ENCODE results near the gene OSBPL5.

Gene OSBPL5

DNA sequence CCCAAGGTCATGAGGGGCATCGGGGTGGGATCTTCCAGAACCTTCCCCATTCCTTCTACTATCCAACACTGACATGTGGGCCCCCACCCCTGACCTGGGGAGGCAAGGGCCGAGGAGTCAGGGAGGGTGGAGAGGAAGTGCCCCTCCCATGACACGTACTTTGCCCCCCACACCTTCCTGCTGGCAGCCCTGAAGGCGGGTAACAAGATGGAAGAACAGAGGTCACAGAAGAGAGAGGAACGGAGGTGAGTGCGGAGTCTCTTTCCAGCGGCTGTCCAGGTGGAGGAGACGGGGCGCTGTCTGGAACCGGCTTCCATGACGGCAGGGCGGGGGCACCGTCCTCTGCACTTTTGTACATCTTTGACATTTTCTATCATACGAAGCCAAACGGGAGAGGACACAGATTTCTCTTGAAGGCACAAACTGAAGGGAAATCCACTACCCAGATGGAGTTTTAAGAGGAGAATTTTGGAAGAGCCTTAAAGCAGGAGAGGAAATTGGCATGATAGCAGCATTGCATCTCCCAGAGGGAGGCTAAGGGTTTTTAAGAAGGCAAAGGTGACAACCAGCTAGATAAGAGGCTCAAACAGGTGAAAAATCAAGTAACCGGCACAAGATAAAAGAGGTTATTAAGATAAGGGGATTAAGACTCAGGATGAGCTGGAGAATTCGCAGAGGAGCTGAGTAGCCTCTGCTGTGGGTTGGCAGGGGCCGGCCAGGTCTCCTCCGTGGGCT lies 16.7 kb downstream of the OSBPL5 start:
- no peak for DNase-seq

DNA sequence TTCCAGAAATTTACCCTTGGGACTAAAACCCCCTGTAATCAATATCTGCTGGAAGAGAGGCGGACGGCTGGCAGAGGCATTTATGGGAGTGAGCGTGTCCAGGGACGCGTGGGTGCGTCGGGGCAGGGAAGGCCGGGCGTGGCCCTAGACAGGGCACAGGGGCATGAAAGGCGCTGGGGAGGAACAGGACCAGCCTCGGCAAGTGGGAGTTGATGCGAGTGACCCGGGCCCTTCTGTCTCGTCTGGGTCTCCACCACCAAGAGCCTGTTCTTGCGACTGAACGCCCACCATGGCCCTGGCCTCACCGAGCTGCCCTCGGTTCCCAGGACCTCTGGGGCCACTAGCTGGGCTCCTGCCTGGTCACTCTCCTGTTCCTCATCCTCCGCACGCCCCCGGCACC lies 17.5 kb downstream of the OSBPL5 start:
- no peak for DNase-seq

DNA sequence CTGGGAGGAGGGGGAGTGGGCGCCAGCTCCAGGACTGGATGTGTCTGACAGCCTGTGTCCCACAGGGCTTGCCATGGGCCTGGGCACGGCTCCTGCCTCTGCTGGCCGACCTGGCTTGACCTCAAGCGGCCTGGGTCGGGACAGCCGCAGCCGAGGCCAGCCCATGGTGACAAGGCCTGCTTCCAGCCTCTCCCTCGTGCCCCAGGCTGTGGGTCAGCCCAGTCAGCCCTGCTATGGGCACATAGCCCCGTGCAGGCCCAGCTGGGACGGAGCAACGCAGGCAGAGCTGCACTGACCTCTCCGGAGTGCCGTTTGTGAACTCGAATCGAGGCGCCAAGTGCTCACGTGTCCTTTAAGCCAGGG lies 17.9 kb downstream of the OSBPL5 start:
- no peak for DNase-seq

DNA sequence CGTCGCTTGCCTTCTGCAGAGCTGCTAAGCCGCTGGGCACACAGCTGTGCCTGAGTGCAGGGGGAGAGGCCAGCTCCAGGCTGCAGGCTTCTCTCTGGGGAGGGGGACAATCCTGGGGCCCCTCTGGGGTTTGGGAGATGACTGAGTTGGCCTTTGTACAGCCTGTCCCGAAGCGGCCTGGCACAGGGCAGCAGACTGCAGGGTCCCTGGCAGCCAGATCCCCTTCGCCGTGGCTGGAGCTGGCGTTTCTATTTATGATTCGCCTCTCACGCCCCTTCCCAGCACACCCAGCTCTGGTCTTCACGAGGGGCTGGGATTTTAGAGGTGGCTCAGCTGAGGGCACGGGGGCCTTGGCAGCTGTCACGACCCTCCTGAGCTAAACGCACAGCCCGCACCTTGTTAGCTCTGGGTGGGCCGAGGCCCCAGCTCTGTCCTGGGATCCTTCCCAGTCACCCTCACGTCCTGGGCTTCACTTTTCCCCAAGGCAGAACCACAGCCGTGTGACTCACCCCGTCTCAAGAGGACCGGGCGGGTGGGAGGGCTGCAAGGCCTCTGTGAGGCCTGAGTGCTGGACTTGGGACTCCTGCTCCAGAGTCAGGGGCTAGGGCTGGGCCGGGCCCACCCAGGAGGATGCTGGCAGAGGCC lies 18.4 kb downstream of the OSBPL5 start:
- no peak for DNase-seq

DNA sequence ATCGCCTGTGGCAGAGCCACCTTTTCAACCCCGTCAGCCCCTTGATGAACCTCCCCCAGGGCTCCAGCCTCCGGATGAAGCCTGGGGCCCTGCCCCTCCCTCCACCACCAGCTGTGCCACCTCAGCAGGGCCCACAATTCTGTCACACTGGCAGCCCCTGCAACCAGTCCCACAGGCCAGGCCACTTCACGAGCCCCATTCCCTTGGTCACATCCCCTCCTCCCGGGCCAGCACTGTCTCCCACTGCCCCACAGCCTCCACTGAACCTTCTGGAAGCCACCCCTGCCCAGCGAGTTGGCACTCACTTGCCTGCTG lies 19.9 kb downstream of the OSBPL5 start:
- DNase-seq, result no peak

DNA sequence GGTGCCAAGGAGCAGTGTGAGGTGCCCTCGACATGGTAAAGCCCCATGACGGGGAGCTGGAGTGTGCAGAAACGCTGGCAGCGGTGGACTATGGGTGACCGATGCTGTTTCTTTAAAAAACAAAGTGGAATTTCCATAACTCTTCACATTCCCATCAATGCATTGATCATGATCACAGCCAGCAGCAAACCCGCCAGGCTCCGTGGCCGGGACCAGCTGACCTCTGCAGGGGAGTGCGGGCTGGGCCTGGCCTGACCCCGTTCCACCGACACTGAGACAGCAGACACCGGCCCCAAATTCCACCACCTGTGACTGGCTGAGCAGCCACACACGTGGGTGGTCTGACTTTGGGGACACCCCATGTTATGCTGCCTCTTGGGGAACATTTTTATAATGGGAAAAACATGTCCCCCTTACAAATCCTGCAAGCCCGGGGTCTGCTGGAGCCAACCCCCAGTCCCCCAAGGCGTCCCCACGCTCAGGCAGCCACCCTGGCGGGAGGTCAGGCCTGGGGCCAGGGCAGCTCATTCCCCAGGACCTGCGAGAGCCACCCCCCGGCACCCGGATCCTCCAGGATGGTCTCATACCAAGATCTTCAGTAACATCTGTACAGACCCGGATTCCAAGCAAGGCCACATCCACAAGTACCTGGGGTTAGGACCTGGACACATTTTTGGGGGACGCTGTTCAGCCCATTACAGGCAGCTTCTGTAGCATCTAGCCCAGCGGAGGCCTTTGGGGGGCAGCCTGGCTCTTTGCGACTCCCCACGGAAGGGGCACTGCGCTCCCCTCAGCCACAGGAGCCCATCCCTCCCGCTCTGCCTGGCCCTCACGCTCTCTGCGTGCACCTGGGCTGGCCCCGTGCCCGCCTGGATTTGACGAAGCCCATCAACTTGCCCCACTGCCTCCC lies 20.6 kb downstream of the OSBPL5 start:
- DNase-seq, result no peak

DNA sequence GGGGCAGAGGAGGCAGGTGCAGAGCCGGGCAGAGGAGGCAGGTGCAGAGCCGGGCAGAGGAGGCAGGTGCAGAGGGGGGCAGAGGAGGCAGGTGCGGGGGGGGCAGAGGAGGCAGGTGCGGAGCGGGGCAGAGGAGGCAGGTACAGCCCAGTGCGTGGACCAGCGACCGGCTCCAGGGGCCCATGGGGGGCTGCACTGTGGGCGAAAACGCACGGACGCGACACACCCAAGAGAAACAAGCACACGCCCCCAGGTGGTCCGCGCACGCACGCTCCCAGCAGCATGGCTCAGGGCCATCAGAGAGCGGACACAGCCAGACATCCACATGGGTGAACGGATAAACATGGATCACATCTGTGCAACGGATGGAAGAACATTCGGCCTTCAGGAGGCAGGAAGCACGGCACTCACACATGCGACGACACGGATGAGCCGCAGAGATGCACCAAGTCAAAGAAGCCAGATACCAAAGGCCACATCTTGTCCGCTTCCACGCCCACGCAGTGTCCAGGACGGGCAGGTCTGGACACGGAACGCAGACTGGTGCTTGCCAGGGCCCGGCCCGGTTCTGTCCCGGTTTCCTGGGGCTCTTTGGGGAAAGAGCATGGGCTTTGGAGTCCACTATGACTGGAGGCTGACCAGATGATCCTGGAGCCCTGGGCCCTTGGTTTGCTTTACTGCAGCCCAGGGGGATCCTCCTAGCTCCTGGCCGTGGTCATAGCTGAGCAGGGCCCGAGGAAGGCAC lies 21.8 kb downstream of the OSBPL5 start:
- DNase-seq, result no peak

DNA sequence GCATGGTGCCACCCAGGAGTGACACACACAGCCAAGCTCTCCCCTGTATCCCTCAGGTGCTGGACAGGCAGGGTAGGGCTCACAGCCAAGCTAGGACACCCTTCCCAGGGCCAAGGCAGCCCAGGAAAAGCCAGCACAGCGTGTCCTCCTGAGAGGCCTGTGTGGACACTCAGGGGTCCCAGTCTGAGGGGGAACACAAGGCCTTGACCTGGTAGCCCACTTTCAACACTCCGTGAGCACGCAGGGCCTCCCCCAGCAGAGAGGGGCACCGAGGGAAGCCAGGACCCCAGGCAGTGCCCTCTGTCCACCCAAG lies 24.9 kb downstream of the OSBPL5 start:
- no peak for DNase-seq

DNA sequence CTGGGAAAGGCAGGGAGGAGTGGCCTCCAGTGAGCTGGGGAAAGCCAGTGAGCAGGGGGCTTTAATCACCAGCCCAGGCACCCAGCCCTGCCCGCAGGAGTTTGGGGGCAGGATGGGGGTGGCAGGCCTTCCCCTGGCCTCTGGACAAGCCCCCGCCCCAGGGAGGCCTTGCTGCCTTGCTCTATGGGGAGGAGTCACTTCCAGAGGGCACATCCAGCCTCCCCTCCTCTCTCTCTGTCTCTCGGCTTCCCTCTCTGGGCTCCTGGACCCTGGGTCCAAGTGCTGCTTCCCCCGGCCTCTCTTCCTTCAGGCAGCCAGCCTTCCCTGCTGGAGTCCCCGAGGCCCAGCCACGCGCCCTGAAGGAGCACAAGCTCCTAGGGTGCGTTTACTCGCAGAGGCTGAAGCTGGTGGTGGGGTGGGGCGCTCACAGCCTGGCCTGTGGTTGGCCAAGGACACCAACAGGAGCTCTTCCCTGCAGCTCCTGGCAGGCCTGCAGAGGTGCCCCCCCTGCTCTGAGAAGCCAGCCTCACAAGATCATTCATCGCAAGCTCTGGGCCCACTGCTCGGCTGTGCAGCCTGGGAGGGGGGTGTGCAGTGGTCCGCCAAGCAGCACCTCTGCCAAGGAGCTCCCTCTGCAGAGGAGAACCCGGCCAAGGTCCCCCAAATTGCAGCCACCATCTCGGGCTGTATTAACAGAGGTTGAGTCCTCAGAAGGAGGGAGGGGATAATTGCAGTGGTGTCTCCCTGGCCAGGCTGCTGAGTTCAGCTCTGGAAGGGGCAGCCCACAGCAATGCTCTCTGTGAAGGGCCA lies 25.4 kb downstream of the OSBPL5 start:
- no peak for DNase-seq

DNA sequence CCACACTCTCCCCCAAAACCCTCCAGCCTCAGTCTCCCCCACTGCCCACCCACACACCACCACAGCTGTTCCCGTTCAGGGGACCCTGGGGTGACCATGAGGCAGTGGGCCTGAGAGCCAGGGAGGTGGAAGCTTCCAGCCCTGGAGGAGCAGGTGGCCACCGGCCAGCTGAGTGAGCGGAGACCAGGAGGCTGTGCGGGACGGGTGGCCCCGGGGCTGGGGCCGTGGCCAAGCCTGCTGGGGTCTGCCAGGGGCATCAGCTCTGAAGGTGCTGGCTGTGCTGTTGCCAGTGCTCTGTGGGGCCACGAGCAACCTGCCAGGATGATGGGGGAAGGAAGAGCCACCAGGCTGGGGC lies 26.0 kb downstream of the OSBPL5 start:
- no peak for DNase-seq

DNA sequence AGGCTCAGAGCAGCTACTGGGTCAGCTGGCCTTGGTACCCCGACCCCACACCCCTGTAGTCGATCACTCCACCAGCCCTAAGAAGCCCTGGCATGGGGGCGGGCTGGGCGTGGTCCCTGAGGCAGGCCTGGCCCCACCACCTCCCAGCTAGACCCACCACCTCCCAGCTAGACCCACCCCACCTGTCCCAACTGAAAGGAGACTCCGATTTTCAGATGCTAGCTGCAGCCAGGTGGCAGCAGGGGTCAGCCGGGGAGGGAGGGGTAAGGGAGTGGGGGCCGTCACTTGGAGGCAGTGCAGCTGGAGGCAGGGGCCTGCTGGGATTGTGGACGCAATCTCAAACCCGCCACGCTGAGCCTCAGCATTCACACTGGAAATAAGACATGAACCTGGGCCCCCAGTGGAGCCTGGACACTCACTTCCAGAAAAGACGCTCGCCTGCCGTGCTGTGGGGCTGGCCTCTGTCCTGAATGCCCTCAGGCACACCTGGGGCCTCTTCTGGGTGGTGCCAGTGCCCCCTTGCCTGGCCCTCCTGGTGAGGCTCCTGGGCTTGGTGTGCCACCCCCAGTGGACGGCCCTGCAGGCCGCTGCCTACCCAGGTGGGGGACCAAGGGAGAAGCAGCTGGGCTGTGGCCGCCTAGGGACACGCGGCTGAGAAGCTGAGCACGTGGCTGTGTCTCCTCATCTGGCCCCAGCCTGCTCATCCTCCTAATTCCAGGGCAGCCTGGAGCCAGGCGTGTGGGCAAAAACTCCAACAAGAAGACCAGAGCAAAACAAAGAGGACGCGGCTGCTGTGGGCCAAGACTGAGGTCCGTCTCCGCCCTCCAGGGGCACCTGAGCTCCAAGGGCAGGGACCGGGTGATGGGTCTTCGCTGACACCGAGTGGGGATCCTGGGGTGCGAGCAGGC lies 26.7 kb downstream of the OSBPL5 start:
- DNase-seq, result no peak

DNA sequence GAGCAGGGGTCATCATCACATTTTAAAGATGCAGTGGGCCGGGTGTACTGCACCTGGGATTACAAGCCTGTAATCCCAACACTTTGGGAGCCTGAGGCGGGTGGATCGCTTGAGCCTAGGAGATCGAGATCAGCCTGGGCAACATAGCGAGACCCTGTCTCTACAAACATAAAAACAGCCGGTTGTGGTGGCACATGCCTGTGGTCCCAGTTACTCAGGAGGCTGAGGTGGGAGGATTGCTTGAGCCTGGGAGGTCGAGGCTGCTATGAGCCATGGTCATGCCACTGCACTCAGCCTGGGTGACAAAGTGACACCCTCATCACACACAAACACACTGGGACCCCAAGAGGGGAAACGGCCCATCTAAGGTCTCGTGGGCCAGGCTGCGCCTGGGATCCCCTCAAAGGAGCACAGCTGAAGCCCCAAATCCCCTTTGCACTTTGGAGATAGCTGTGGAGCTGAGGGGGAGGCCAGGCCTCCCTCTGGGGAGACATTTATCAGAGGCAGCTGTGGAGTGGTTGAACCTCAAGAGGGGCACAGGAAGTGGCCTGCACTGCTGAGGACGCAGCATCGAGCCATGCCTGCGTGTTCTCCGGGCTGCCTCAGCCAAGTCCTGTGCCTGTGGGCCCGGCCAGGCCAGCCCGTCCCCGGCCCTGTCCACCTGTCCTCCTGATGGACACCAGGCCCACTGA lies 27.5 kb downstream of the OSBPL5 start:
- DNase-seq, result no peak

DNA sequence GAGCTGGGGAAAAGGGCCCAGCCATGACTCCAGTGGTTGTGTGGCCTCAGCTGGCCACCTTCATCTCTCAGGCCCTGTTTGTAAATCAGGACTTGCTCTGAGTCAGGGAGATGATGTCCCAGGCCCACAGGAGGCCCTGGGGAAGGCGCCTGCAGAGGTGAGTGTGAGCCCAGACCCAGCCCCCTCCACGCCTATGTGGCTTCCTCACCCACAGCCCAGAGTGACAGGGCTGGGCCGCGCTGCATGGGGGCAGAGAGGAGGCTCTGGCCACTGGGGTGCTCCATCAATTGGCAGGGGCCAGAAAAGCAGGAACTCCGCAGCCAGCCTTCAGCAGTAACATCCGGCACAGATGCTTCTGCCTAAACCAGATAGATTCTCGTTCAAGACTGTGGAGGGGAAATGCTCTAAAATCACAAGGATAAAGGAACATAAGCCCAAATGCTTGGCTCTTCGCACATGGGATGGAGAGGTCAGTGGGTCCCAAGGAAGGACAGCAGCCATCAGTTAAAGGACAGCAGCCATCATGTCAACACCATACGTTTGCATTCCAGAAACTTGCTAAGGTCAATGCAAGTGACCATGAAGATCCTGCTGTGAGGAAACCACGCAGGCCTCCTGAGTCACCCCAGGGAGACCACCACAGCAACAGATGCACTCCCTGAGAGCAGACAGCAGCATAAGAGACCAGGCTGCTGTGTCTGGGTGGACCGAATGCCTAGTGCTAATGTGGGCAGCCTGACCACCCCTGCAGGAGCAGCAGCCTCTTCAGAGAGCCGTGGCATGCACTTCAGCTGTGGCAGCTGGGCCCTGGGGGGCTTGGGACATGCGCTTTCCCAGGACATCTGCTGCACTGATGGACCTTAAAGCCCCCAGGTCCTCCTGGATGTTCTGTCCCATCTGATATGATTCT lies 28.3 kb downstream of the OSBPL5 start:
- no peak for DNase-seq

DNA sequence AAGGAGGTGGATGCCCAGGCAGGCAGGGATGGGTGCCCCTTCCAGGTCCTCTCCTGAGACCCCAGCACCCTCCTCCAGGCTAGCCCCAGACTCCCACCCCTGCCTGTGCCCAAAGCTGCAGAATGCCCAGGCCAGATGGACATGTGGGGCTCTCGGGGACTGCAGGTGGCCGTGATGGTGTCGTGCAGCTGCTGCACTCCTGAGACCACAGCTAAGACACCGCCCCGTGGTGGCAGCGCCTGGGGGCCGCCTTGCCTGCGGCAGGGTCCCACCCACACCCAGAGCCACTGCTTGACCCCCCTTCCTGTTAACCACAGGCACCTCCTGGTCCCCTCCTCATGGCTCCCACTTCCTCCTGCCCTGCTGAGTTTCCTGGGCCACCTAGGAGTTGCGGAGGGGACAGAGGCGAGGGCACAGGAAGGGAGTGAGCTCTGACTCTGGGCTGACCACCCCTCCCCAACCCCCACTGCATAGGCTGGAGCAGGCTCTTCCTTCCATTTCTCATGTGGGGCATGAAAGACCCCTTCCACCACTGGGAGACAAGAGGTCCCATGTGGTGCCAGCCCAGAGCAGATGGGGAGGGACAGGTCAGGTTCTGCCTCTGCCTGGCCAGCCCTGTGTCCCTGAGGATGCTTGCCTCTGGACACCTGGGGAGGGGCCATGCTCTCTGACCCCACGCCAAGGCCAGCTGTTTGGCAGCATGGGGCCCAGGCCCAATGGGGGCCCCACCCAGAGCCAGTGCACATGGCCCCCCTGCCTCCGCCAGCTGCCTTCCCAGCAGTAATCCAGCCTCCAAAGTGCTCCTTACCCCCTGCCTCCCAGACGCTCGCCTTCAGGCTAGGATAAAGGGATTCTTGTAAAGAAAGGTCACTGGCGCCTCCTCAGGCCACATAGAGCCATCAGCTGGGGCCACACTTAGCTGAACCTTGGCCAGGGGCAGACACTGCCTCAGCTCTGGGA lies 29.3 kb downstream of the OSBPL5 start:
- no peak for DNase-seq

DNA sequence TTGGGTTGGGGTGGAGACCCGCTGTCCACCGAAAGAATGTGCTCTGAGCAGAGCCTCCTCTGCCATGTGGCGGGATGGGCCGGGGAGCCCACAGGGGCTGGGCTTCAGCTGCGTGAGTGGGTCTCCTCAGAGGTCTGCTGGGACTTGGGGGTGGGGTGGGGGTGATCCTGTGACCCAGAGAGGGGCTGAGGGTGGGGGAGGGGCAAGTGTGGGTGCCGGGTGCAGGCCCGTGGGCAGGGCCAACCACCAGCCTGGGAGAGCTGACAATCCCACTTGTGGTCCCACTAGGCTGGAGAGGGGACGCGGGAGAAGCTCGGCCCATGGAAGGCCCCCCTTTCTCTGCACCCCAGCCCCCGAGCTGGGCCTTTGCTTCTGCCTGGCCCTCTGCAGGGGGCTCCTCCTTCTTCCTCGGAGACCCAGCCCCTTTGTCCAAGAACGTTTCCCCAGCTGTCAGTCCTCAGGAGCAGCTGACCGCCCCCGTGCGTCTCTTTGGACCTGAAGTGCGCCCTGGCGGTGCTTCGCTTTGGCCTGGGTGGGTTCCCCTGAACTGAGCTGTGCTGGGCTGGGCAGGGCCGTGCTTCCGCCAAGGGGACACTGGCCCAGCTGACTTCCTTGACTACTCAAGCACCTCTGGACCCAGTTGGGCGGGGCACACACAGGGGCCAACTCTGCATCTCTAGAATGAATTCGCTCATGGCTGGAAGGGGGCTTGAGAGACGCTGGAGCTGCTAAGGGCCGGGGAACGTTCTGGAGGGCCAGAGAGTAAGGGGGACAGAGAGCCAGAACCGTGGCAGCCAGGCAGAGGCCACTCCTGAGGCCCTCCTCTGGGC lies 30.2 kb downstream of the OSBPL5 start:
- DNase-seq, result no peak

DNA sequence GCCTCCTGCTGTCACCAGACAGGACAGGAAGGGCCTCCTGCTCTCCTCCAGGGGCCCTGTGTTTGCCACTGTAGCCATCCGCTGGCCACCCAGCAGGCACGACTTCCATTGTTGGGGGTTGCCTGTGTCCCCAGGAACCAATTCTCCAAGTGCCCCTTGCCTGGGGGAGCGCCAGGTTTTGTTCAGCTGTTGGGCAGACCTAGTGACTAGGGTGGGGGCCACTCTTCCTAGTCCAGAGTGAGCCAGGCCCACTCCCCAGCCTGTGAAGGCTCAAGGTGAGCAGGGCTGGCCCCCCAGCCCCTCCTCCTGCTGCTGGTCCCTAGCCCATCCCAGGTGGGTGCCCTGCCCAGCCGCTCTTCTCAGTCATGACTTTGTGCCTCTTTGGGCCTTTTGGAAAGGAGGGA lies 30.9 kb downstream of the OSBPL5 start:
- DNase-seq, result no peak
